AG04450 (cell line): ENCODE results near the gene C2orf81. TPM values are rescaled to one million over a fixed set of nuclear protein-coding genes. Genes with fewer than 3 reads are reported as not detected.

ENCODE experiments used
- CTCF ChIA-PET: fragments of 300-600, 350-600 bp; formaldehyde crosslinking; extraction: SDS; loops from one replicate; lab custom pipeline; 2022; ENCODE audit warnings: antibody characterized with exemption, inconsistent platforms; lab: Charles Lee
- POLR2A ChIA-PET: fragments of 350-600 bp; formaldehyde crosslinking; extraction: SDS; loops from one replicate; lab custom pipeline; 2021; ENCODE audit warnings: antibody characterized with exemption, inconsistent platforms; lab: Yijun Ruan, JAX
- DNase-seq: peaks from one replicate; pipeline ENCODE4 v3.0.0-alpha.2; 2011; ENCODE audit warnings: low read depth, low spot score
- H3K27ac ChIP-seq: one replicate; pipeline ENCODE4 v1.5.1; 2012; ENCODE audit warnings: low read depth, low read length, control low read depth
- H3K27me3 ChIP-seq: one replicate; pipeline ENCODE4 v1.6.0; 2012; ENCODE audit warnings: low read length; ENCODE audit not compliant: control insufficient read depth, insufficient read depth
- H3K4me3 ChIP-seq: 2 replicates; pipeline ENCODE4 v1.5.1; 2011; ENCODE audit warnings: mild to moderate bottlenecking, low read depth, low read length, control low read depth
- H3K9me3 ChIP-seq: 2 replicates; pipeline ENCODE4 v1.5.1; 2012; ENCODE audit warnings: low read length; ENCODE audit not compliant: control insufficient read depth, insufficient read depth
- CTCF ChIP-seq: IDR thresholded peaks from 2 replicates; pipeline ENCODE4 v1.5.1; 2011; ENCODE audit warnings: low read depth, low read length, control low read depth, inconsistent platforms
- polyA plus RNA-seq: library from polyadenylated mRNA; depleted of rRNA; stranded (reverse); fragments of >200 nt; gene quantifications from 2 replicates; pipeline ENCODE4 v1.2.3, GENCODE V29; 2011

The C2orf81 gene
- polyA plus RNA-seq, 1 experiment, result 0.16 TPM

- POLR2A ChIA-PET, result interaction anchor here (1.1 kb wide), 1 partner anchor 17 kb away, joined by 5 read pairs; no protein-coding TSS in a partner anchor
- no peak overlapping the region for H3K27ac ChIP-seq
- TF ChIP-seq CTCF, result no peak
- H3K4me3 ChIP-seq, result peak overlapping the region; percentile 35
- DNase-seq, result peak; percentile 24
- H3K27me3 ChIP-seq, result no peaks in the 10 kb centered on the region
- no peaks in the 10 kb centered on the region for H3K9me3 ChIP-seq
- CTCF ChIA-PET, result interaction anchor here (1.6 to 2.1 kb wide), 2 partner anchors 17 to 39 kb away, joined by 3 to 11 read pairs; no protein-coding TSS in a partner anchor
Measured at GRCh38 chr2:74374509-74375205, 46.8 kb downstream of the C2orf81 start.

GRCh38 chr2:74373985-74374384 lies 47.4 kb downstream of the C2orf81 start:
- no peak overlapping the region for H3K27ac ChIP-seq
- H3K27me3 ChIP-seq, result no peaks in the 10 kb centered on the region
- no peaks in the 10 kb centered on the region for H3K9me3 ChIP-seq
- DNase-seq, result no peak
- no peak overlapping the region for H3K4me3 ChIP-seq
- TF ChIP-seq CTCF, result no peak
- CTCF ChIA-PET, result interaction anchor here (2.1 kb wide), 1 partner anchor 17 kb away, joined by 11 read pairs; no protein-coding TSS in a partner anchor
- POLR2A ChIA-PET, result interaction anchor here (1.1 kb wide), 1 partner anchor 18 kb away, joined by 5 read pairs; no protein-coding TSS in a partner anchor

GRCh38 chr2:74373221-74373676 lies 48.2 kb downstream of the C2orf81 start:
- ChIA-PET CTCF (interaction anchor here (1.3 kb wide), 1 partner anchor 18 kb away, joined by 9 read pairs; no protein-coding TSS in a partner anchor), POLR2A (no interaction called here)
- H3K27ac ChIP-seq, result no peak overlapping the region
- no peak for TF ChIP-seq CTCF
- DNase-seq, result no peak
- H3K9me3 ChIP-seq, result no peaks in the 10 kb centered on the region
- H3K4me3 ChIP-seq, result no peak overlapping the region
- H3K27me3 ChIP-seq, result no peaks in the 10 kb centered on the region

GRCh38 chr2:74372674-74373073 lies 48.7 kb downstream of the C2orf81 start:
- H3K27me3 ChIP-seq, result no peaks in the 10 kb centered on the region
- CTCF ChIA-PET, result interaction anchor here (1.3 kb wide), 1 partner anchor 19 kb away, joined by 9 read pairs; no protein-coding TSS in a partner anchor
- no peaks in the 10 kb centered on the region for H3K9me3 ChIP-seq
- DNase-seq, result no peak
- no peak for TF ChIP-seq CTCF
- no peak overlapping the region for H3K27ac ChIP-seq
- POLR2A ChIA-PET, result no interaction called here
- no peak overlapping the region for H3K4me3 ChIP-seq

GRCh38 chr2:74371421-74371820 lies 50.0 kb downstream of the C2orf81 start:
- Histone ChIP-seq H3K27ac (no peak overlapping the region), H3K4me3 (no peak overlapping the region), H3K9me3 (no peaks in the 10 kb centered on the region), H3K27me3 (no peaks in the 10 kb centered on the region)
- POLR2A ChIA-PET, result no interaction called here
- TF ChIP-seq CTCF, result no peak
- CTCF ChIA-PET, result no interaction called here
- DNase-seq, result no peak
